Choroid plexus epithelial cell (primary cell): Measurements from ENCODE around the gene DYNC1H1.

ENCODE experiments used
- DNase-seq: peaks from one replicate; pipeline ENCODE4 v3.0.0-alpha.2; 2010; ENCODE audit warnings: low read depth
- H3K4me3 ChIP-seq: 2 replicates; pipeline ENCODE4 v1.5.1; 2011; ENCODE audit warnings: low read depth, mild to moderate bottlenecking, control low read depth, low read length, moderate library complexity
- TF ChIP-seq, protein P1 (sequence below): conservative IDR thresholded peaks from 2 replicates; pipeline ENCODE4 v1.5.1; 2011; ENCODE audit warnings: low read depth, mild to moderate bottlenecking, control low read depth, inconsistent platforms, low read length, moderate library complexity

Gene DYNC1H1

GRCh38 chr14:101920271-101920670 is 44.1 kb upstream of the DYNC1H1 start:
- TF ChIP-seq, protein P1, sequence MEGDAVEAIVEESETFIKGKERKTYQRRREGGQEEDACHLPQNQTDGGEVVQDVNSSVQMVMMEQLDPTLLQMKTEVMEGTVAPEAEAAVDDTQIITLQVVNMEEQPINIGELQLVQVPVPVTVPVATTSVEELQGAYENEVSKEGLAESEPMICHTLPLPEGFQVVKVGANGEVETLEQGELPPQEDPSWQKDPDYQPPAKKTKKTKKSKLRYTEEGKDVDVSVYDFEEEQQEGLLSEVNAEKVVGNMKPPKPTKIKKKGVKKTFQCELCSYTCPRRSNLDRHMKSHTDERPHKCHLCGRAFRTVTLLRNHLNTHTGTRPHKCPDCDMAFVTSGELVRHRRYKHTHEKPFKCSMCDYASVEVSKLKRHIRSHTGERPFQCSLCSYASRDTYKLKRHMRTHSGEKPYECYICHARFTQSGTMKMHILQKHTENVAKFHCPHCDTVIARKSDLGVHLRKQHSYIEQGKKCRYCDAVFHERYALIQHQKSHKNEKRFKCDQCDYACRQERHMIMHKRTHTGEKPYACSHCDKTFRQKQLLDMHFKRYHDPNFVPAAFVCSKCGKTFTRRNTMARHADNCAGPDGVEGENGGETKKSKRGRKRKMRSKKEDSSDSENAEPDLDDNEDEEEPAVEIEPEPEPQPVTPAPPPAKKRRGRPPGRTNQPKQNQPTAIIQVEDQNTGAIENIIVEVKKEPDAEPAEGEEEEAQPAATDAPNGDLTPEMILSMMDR: no peak
- no peak overlapping the region for H3K4me3 ChIP-seq
- no peak for DNase-seq

DNA sequence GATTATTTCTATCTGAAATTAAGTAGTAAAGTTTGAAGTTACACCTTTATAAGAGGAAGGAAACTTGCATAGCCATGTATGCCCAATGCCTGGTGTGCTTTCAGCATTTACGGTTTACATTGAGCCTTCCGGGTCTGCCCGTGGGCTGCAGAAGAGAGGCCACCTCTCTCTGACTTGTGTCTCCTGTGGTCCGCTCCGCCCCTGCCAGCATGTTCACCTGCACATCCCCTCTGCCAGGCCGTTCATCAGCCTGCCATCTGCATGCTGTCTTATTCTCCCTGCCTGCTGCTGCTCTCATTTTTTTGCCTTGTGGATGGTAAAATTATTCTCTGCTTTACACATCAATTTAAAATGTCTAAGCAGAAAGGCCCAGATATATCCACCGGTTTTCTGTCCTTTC is 41.5 kb upstream of the DYNC1H1 start:
- no peak for DNase-seq
- TF ChIP-seq, protein P1: no peak
- no peak overlapping the region for H3K4me3 ChIP-seq

DNA sequence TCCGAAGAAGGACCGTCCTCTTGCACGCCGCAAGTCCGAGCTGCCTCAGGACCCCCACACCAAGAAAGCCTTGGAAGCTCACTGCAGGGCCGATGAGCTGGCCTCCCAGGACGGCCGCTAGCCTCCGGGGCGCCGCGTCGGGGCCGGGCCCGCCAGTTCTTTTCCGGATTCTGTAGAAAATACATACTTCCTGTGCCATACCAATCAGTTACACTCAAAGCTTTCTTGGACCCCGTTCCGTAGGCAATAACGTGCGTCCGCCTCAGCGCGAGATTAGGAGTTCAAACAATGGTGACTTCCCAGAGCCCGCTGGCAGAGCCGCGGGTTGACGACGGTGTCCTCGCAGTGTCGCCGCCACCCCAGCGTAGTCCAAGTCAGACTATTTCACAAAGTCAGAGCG is 39.2 kb upstream of the DYNC1H1 start:
- DNase-seq: no peak
- H3K4me3 ChIP-seq: no peak overlapping the region
- TF ChIP-seq, protein P1: no peak

GRCh38 chr14:101926085-101926484 is 38.3 kb upstream of the DYNC1H1 start:
- no peak for DNase-seq
- TF ChIP-seq, protein P1: no peak
- no peak overlapping the region for H3K4me3 ChIP-seq

GRCh38 chr14:101926620-101927019 is 37.8 kb upstream of the DYNC1H1 start:
- DNase-seq: no peak
- TF ChIP-seq, protein P1: no peak
- no peak overlapping the region for H3K4me3 ChIP-seq

DNA sequence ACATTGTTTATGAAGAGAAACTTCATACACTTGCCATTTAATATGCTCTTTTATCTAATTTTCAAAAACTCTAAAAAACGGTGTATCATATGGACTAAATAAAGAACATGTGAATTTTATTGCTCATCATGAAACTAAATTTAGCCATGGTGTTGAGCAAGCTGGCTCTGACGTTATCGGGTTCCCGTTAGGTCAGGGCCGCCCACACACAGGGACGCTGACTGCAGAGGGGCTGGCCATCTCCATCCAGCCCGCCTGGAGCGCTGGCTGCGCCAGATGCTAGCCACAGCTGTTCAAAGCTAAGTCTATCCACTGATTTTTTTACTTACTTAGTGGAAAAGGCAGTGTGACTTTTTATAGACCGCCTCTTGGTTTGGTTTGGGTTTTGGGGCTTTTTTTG is 36.5 kb upstream of the DYNC1H1 start:
- peak; percentile 99 for DNase-seq
- no peak overlapping the region for H3K4me3 ChIP-seq
- TF ChIP-seq, protein P1: no peak

- H3K4me3 ChIP-seq: no peak overlapping the region
- DNase-seq: no peak
Observed at GRCh38 chr14:101928415-101928841, 35.9 kb upstream of the DYNC1H1 start.

More at GRCh38 chr14:101928415-101928841, 35.9 kb upstream of the DYNC1H1 start:
- TF ChIP-seq, protein P1: no peak
